ENCODE results near the gene HSPD1. TPM values are rescaled to one million over a fixed set of nuclear protein-coding genes. Genes with fewer than 3 reads are reported as not detected.

The HSPD1 gene
- total and polyA plus RNA-seq, 12 donors: 220 to 7,464 (median 577) TPM

DNA sequence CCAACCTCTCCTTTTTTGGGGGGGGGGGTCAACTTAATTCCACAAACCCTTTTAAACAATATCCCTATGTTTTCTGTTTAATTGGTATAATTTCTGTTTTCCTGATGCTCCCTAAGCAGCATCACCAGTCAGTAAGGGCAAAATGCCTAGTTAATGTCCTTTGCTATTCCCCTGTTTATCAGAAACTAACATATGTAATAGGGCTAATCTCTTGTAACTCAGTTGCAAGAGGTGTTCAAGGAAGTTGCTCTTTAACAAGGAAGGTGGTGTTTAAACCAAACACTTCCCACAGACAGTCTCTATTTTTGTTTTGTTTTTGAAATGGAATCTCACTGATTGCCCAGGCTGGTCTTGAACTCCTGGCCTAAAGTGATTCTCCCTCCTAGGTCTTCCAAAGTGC, 52.8 kb downstream of the HSPD1 start:
- no peak overlapping the region for H3K4me3 ChIP-seq
- intact Hi-C loops (cut with DNase I): no loop called here
- DNase-seq: no peak
- H3K9me3 ChIP-seq (replicated peaks in 1 of 3): no peaks in the 10 kb centered on the region
- no peaks in the 10 kb centered on the region for H3K27me3 ChIP-seq
- H3K36me3 ChIP-seq (replicated peaks in 1 of 2): no peaks in the 10 kb centered on the region
- TF ChIP-seq CTCF (IDR thresholded peaks at IDR 0.05) (no peak), POLR2A (IDR thresholded peaks at IDR 0.05) (no peak)
- H3K4me1 ChIP-seq (replicated peaks in 1 of 2): no peaks in the 10 kb centered on the region
- no peak overlapping the region for H3K27ac ChIP-seq

DNA sequence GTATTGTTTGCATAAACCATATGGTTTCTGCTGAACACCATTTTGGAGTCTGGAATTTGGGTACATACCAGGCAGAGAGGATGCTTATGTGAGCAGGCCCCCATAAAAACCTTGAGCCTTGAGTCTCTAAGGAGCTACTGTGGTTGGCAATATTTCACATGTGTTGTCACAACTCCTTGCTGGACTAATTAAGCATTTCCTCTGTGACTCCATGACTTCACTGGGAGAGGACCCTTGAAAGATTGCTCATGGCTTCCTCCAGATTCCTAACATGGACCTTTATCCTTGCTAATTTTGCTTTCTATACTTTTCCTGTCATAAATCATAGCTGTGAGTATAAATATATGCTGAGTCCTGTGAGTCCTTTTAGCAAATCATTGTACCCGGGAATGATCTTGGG, 53.9 kb downstream of the HSPD1 start:
- no peaks in the 10 kb centered on the region for H3K36me3 ChIP-seq (replicated peaks in 1 of 2)
- H3K4me3 ChIP-seq: no peak overlapping the region
- 56 to 86% (median 67%) methylated on average over 1 of the region's 1 CpG for WGBS, 4 donors
- TF ChIP-seq CTCF (IDR thresholded peaks at IDR 0.05) (no peak), POLR2A (IDR thresholded peaks at IDR 0.05) (no peak)
- intact Hi-C loops (cut with DNase I): no loop called here
- no peak for DNase-seq
- H3K9me3 ChIP-seq (replicated peaks in 1 of 3): no peaks in the 10 kb centered on the region
- H3K27ac ChIP-seq: no peak overlapping the region
- H3K27me3 ChIP-seq: no peaks in the 10 kb centered on the region
- no peaks in the 10 kb centered on the region for H3K4me1 ChIP-seq (replicated peaks in 1 of 2)

DNA sequence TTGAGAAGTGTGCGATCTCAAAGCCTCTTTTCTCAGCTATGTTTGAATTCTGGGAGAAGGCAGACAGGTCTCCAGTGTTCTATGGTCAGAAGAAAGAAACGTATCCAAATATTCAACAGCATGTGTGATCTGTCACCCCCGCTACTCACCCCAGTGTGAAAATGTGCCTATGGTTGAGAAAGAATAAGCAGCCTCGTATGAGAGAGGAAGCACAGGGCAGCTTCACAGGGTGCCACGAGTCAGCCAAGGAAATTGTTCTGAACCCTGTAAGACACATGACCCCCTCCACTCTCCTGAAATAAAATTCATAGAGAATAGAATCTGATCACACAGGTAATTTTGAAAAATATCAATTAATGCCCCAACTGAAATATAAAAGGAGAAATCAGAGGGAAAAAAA, 56.8 kb downstream of the HSPD1 start:
- DNase-seq: peak in 1 of 7 donors; percentile 31
- intact Hi-C loops (cut with DNase I): no loop called here
- TF ChIP-seq POLR2A (IDR thresholded peaks at IDR 0.05) (no peak), CTCF (IDR thresholded peaks at IDR 0.05) (no peak)
- Histone ChIP-seq H3K9me3 (replicated peaks in 1 of 3) (no peaks in the 10 kb centered on the region), H3K27me3 (no peaks in the 10 kb centered on the region), H3K27ac (peak overlapping the region in 2 of 5 donors; percentile 54 to 59), H3K36me3 (replicated peaks in 1 of 2) (no peaks in the 10 kb centered on the region), H3K4me3 (no peak overlapping the region), H3K4me1 (replicated peaks in 1 of 2) (no peaks in the 10 kb centered on the region)
- WGBS, 4 donors: 57 to 67% (median 65%) methylated on average over 5 of the region's 5 CpGs

GRCh38 chr2:197437380-197437779, 62.3 kb downstream of the HSPD1 start:
- H3K36me3 ChIP-seq (replicated peaks in 1 of 2): no peaks in the 10 kb centered on the region
- 92 to 99% (median 98%) methylated on average over 2 of the region's 2 CpGs for WGBS, 4 donors
- no peak overlapping the region for H3K4me3 ChIP-seq
- H3K27ac ChIP-seq: no peak overlapping the region
- no peaks in the 10 kb centered on the region for H3K27me3 ChIP-seq
- TF ChIP-seq CTCF (IDR thresholded peaks at IDR 0.05) (no peak), POLR2A (IDR thresholded peaks at IDR 0.05) (no peak)
- H3K4me1 ChIP-seq (replicated peaks in 1 of 2): peaks cover 18 to 19% of the 10 kb centered on the region in 2 donors
- intact Hi-C loops (cut with DNase I): no loop called here
- no peak for DNase-seq
- no peaks in the 10 kb centered on the region for H3K9me3 ChIP-seq (replicated peaks in 1 of 3)

Small RNA genes within 50 kb of the gene (small RNA-seq; reads per million reads assigned to genes)
- gene AC020550.1 (0 reads per million in 2 donors), gene RNU6-1029P (0 reads per million in 2 donors)

Other genes with a start within 250 kb of the HSPD1 start
- 10 to 100 TPM; 12.9 to 40.2 (median 27.0) TPM for gene ANKRD44, start 189.1 kb downstream of the HSPD1 start, total RNA-seq
- 10 to 100 TPM in 1 of 3 donors, 1 to 10 TPM in 2; 3.8 to 19.1 (median 5.0) TPM for gene ANKRD44, start 189.1 kb downstream of the HSPD1 start, polyA plus RNA-seq
- 100 to 1,000 TPM in 8 of 9 donors, 10 to 100 TPM in 1; 91.1 to 507 (median 258) TPM for gene SF3B1, start 64.8 kb downstream of the HSPD1 start, total RNA-seq
- 100 to 1,000 TPM; 248 to 564 (median 548) TPM for gene SF3B1, start 64.8 kb downstream of the HSPD1 start, polyA plus RNA-seq
- gene COQ10B, start 46.3 kb downstream of the HSPD1 start, total RNA-seq: 10 to 100 TPM; 31.4 to 63.5 (median 39.7) TPM
- 10 to 100 TPM; 22.3 to 58.8 (median 27.4) TPM for gene COQ10B, start 46.3 kb downstream of the HSPD1 start, polyA plus RNA-seq
- gene HSPE1, start 539 bp upstream of the HSPD1 start, total RNA-seq: 1,000 to 10,000 TPM in 2 of 9 donors, 100 to 1,000 TPM in 7; 113 to 1,567 (median 190) TPM
- gene HSPE1, start 539 bp upstream of the HSPD1 start, polyA plus RNA-seq: 1,000 to 10,000 TPM in 2 of 3 donors, 100 to 1,000 TPM in 1; 396 to 4,257 (median 1,108) TPM
- gene MOB4, start 16.2 kb upstream of the HSPD1 start, total RNA-seq: 100 to 1,000 TPM in 2 of 9 donors, 10 to 100 TPM in 7; 18.2 to 592 (median 38.4) TPM
- gene MOB4, start 16.2 kb upstream of the HSPD1 start, polyA plus RNA-seq: 100 to 1,000 TPM in 1 of 3 donors, 10 to 100 TPM in 2; 26.9 to 117 (median 58.1) TPM
- gene RFTN2, start 175.7 kb upstream of the HSPD1 start, total RNA-seq: 10 to 100 TPM in 5 of 9 donors, 1 to 10 TPM in 4; 2.1 to 15.8 (median 10.5) TPM
- 1 to 10 TPM; 1.2 to 2.2 (median 1.9) TPM for gene RFTN2, start 175.7 kb upstream of the HSPD1 start, polyA plus RNA-seq
- 10 to 100 TPM in 5 of 9 donors, 1 to 10 TPM in 4; 7.0 to 24.9 (median 11.2) TPM for gene MARS2, start 205.5 kb upstream of the HSPD1 start, total RNA-seq
- 10 to 100 TPM in 1 of 3 donors, 1 to 10 TPM in 2; 1.1 to 14.8 (median 2.0) TPM for gene MARS2, start 205.5 kb upstream of the HSPD1 start, polyA plus RNA-seq